GM18502 (cell line): ENCODE measurements around the gene GBA2.

Experiments
- ATAC-seq: cut with Tn5 transposase; IDR thresholded peaks from one replicate; pipeline ENCODE4 v1.9.1; 2021; ENCODE audit warnings: mild to moderate bottlenecking; ENCODE audit not compliant: unreplicated experiment, poor library complexity

GBA2 gene

GRCh38 chr9:35698231-35698630, 50.8 kb downstream of the GBA2 start:
- ATAC-seq: no peak

GRCh38 chr9:35697486-35697885, 51.5 kb downstream of the GBA2 start:
- ATAC-seq: no peak

GRCh38 chr9:35696520-35697215, 52.4 kb downstream of the GBA2 start:
- no peak for ATAC-seq

GRCh38 chr9:35695943-35696401, 53.1 kb downstream of the GBA2 start:
- no peak for ATAC-seq

- ATAC-seq: no peak
These were observed 57.2 kb downstream of the GBA2 start for GRCh38 chr9:35691757-35692301.

- ATAC-seq: no peak
These were observed 57.7 kb downstream of the GBA2 start for GRCh38 chr9:35691334-35691650.

GRCh38 chr9:35690614-35691333, 58.3 kb downstream of the GBA2 start:
- no peak for ATAC-seq

DNA sequence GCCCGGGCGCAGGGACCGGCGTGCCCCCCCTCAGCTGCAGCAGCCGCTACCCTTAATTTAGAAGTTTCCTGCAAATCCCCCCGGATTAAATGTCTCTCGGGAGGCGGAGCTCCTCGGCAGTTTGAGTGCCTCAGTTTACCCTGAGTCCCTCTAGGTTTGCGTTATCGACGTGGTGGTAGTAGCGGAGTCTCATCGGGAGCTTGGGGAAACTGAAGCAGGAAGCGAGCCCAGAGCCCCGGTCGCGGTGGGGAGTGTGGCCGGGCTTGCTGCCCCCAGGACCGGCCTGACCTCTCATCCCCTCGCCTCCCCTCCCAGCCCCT, 58.8 kb downstream of the GBA2 start:
- ATAC-seq: no peak

DNA sequence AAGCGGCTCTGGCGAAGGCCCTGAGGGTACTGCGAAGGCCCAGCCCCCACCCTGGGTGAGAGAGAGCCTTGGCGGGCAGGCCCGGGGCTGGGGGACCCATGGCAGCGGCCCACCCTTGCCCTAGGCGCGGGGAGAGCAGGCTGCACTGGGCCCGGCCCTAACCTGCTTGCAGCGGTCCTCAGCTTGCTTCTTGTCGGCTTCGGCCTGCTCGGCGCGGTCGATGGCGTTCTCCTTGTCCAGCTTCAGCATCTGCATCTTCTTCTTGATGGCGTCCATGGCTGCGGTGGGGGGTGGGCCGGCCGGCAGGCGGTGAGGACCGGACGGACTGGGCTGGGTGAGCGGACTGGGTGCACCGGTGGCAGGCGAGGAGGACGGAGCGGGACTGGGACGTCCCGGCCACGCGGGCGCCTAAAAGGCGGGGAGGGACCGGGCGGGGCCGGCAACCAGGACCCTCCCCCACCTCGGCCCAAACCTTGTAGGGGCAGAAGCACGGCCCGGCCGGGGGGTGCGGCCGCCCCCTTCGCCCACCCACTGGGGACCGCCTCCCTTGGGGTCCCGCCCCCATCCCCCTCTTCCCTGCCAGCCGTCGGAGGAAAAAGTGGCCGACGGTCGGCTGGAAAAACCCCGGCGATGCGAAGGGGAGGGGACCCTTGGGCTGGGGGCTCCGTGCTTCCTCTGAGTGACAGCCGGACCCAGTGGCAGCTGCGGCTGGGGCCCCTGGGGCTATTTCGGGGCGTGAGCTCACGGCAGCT, 59.3 kb downstream of the GBA2 start, which contains the start of gene TPM2:
TSS of gene TPM2 (minus strand) at position 384 of the 752 bp plus-strand sequence. CDS start at position 276, 108 bp downstream.
- no peak for ATAC-seq

DNA sequence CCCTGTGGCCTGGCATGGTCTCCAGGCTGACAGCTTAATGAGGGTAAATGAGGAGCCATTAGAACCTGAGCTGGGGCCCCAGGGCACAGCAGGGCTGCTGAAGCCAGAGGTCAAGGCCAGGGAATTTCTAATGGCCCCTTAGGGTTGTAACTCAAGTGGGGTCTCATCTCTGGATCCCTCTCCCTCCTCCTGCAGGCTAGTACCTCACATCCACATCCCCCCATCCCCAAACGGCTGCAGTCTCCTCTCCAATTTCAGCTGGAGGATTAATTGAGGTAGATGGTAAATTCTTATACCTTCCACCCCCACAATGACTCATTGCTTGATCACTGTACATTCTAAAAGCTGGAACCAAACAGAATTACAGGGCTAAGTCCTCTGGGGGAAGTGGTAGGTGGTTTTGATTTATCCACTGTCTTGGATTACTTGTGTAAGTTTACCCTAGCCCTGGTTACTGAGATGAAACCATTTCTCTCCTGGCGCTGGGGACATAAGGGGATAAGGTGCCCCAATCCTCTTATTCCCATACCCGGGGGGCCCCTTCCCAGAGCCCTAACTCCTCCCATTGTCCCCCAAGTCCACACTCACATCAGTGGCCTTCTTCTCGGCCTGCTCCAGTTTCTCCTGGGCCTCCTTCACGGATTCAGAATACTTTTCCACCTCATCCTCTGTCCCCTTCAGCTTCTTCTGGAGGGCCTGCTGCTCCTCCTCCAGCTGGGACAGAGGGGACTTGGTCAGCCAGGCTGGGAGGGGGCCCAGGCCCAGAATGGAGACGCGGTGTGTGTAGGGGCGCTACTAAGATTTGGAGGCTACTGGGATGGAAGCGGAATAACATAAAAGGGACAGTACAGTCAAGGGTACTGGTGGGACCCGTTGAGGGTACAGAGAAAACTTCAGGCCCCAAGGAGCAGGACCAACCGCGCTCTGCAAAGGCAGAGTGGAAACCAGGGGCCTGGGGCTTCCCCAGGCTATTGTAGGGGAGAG, 60.2 kb downstream of the GBA2 start:
- no peak for ATAC-seq

DNA sequence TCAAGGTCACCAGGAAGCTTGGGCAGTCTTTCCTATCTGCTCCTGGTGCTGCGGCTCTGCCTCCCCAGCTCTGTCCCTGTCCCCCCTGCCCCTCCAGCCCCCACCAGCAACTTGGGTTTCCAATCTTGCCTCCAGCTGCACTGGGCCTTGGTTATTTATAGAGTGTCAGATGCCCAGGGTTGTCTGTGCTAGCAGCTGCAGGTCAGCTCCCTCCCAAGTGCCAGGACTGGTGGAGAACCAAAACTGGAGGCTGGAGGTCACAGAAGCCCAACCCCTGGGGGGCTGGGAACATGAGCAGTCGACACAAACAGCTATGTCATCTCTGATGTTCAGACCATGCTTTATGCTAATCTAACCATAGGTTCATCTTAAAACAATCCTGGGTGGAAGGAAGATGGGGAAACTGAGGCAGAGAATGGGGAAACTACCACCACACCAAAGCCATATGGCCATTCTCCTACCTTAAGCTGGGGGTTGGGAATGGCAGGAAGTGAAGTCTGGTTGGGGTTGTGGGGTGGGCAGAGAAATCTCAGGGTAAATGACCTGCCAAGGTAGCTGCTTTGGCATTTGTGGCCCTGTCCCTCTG, 61.0 kb downstream of the GBA2 start:
- no peak for ATAC-seq

- no peak for ATAC-seq
These were observed 61.7 kb downstream of the GBA2 start for GRCh38 chr9:35687306-35687705.
